GM12874 (cell line): Measurements from ENCODE around the gene PLEKHG1.

ENCODE experiments used
- TF ChIP-seq, protein P1 (sequence below): IDR thresholded peaks from 2 replicates; pipeline ENCODE4 v1.5.1; 2011; ENCODE audit warnings: low read depth, mild to moderate bottlenecking, control low read depth, low read length, moderate library complexity; ENCODE audit not compliant: insufficient read depth

The PLEKHG1 gene

GRCh38 chr6:150639823-150640331 is 40.2 kb downstream of the PLEKHG1 start:
- TF ChIP-seq, protein P1, sequence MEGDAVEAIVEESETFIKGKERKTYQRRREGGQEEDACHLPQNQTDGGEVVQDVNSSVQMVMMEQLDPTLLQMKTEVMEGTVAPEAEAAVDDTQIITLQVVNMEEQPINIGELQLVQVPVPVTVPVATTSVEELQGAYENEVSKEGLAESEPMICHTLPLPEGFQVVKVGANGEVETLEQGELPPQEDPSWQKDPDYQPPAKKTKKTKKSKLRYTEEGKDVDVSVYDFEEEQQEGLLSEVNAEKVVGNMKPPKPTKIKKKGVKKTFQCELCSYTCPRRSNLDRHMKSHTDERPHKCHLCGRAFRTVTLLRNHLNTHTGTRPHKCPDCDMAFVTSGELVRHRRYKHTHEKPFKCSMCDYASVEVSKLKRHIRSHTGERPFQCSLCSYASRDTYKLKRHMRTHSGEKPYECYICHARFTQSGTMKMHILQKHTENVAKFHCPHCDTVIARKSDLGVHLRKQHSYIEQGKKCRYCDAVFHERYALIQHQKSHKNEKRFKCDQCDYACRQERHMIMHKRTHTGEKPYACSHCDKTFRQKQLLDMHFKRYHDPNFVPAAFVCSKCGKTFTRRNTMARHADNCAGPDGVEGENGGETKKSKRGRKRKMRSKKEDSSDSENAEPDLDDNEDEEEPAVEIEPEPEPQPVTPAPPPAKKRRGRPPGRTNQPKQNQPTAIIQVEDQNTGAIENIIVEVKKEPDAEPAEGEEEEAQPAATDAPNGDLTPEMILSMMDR, result no peak

DNA sequence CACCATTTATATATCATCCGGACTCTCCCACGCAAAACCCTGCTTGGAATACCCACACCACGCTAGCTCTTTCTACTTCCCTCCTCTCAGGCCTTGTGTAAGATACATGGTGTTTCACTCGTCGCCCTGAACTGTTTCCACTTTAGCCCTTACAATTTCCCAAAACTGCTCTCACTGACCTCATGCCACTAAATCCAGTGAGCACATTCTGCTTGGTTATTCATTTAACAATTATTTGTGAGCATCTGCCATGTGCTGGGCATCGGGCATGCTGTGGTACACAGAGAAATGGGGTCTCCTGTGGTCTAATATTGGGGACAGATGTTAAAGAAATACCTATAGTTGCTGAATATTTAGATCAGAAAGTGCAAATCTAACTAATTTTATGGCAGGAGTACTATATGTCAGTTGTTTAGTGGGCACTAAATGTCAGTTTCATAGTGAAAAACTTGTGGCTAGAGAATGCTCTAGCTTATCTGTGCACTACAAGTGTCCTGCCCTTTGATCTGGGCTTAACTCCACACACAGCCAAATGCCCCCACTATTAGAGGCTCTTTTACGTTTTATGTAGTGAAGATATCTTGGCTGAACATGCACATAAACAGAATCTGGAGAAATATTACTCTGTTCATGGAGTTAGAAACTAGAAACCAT is 41.0 kb downstream of the PLEKHG1 start:
- TF ChIP-seq, protein P1, result no peak

- TF ChIP-seq, protein P1, result no peak
These were observed 41.9 kb downstream of the PLEKHG1 start for GRCh38 chr6:150641398-150642139.

GRCh38 chr6:150646228-150646627 is 46.5 kb downstream of the PLEKHG1 start:
- TF ChIP-seq, protein P1, result no peak

GRCh38 chr6:150647051-150647450 is 47.4 kb downstream of the PLEKHG1 start:
- TF ChIP-seq, protein P1, result no peak
